Endothelial cell of umbilical vein (primary cell): Measurements from ENCODE around the gene CPD. TPM values are rescaled to one million over a fixed set of nuclear protein-coding genes. Genes with fewer than 3 reads are reported as not detected.

ENCODE experiments used
- BruUV-seq: library from RNA; stranded (reverse); fragments of 400-500 nt; replicated peaks from 2 replicates; lab custom pipeline; 2021; lab: Mats Ljungman, UMichigan
- CTCF ChIA-PET: fragments of 300-600, 350-600 bp; sonication (Branson Sonifier 250); formaldehyde crosslinking; loops from one replicate; lab custom pipeline; 2021; ENCODE audit warnings: antibody characterized with exemption, inconsistent platforms; lab: Charles Lee
- POLR2A ChIA-PET: fragments of 300-600, 350-600 bp; sonication (Branson Sonifier 250); formaldehyde crosslinking; loops from one replicate; lab custom pipeline; 2021; ENCODE audit warnings: antibody characterized with exemption, inconsistent platforms; lab: Charles Lee
- DNase-seq: peaks from one replicate; pipeline ENCODE4 v3.0.0-alpha.2; 2011; ENCODE audit warnings: low read depth, low spot score
- FAIRE-seq: peaks from 2 replicates; lab custom pipeline; 2011; peaks lifted over from hg19 to GRCh38; lab: Jason Lieb, UNC
- H2AFZ ChIP-seq: 2 replicates; pipeline ENCODE4 v1.6.0; 2012; ENCODE audit warnings: low read depth, low read length, control low read depth, inconsistent platforms
- H3K27ac ChIP-seq: 2 replicates; pipeline ENCODE4 v1.5.1; 2011; ENCODE audit warnings: low read depth, mild to moderate bottlenecking, control low read depth, low read length, moderate library complexity; ENCODE audit not compliant: insufficient read depth
- H3K27me3 ChIP-seq, 2 experiments: 2 replicates each; pipeline versions ENCODE4 v1.6.0 to v1.6.1; 2011; ENCODE audit warnings: low read length in 2 of 2, mixed read lengths in 1 of 2; ENCODE audit not compliant: control insufficient read depth in 2 of 2, insufficient read depth in 2 of 2
- H3K36me3 ChIP-seq, 2 experiments: 2 replicates in 1 of 2; 3 replicates in 1 of 2; pipeline ENCODE4 v1.5.1; 2011; ENCODE audit warnings: low read length in 2 of 2, mild to moderate bottlenecking in 1 of 2, moderate library complexity in 1 of 2; ENCODE audit not compliant: control insufficient read depth in 2 of 2, insufficient read depth in 2 of 2; ENCODE audit errors: extremely low read depth in 1 of 2
- H3K4me1 ChIP-seq: 3 replicates; pipeline ENCODE4 v1.5.1; 2011; ENCODE audit warnings: mild to moderate bottlenecking, low read length; ENCODE audit not compliant: control insufficient read depth, insufficient read depth; ENCODE audit errors: extremely low read depth
- H3K4me2 ChIP-seq: 2 replicates; pipeline ENCODE4 v1.6.1; 2011; ENCODE audit warnings: low read length, control low read depth, mixed read lengths; ENCODE audit not compliant: insufficient read depth
- H3K4me3 ChIP-seq, 3 experiments: fragments of 200-600 bp in 1 of 3; sonication (generic), shearing (Covaris generic) in 1 of 3; replicated peaks in 1 of 3; 2 replicates each; pipeline ENCODE4 v1.5.1; 2011 to 2016; ENCODE audit warnings: control low read depth in 3 of 3, low read length in 3 of 3, mild to moderate bottlenecking in 2 of 3, inconsistent platforms in 1 of 3, low read depth in 1 of 3, moderate library complexity in 1 of 3; ENCODE audit not compliant: insufficient read depth in 1 of 3
- H3K79me2 ChIP-seq: 2 replicates; pipeline ENCODE4 v1.6.0; 2012; ENCODE audit warnings: low read length, inconsistent platforms; ENCODE audit not compliant: control insufficient read depth, insufficient read depth
- H3K9ac ChIP-seq: replicated peaks from 2 replicates; pipeline ENCODE3; 2011; ENCODE audit warnings: low read length, control low read depth; ENCODE audit not compliant: insufficient read depth; ENCODE audit errors: extremely low read depth
- H3K9me1 ChIP-seq: replicated peaks from 3 replicates; pipeline ENCODE4 v1.6.0; 2011; ENCODE audit warnings: mild to moderate bottlenecking, low read length; ENCODE audit not compliant: control insufficient read depth, insufficient read depth; ENCODE audit errors: extremely low read depth
- H3K9me3 ChIP-seq: replicated peaks from 2 replicates; pipeline ENCODE4 v1.5.1; 2012; ENCODE audit warnings: low read length, inconsistent platforms; ENCODE audit not compliant: control insufficient read depth, insufficient read depth
- H4K20me1 ChIP-seq: replicated peaks from 2 replicates; pipeline ENCODE3; 2011; ENCODE audit warnings: mild to moderate bottlenecking, low read length; ENCODE audit not compliant: control insufficient read depth, insufficient read depth; ENCODE audit errors: extremely low read depth
- EZH2 ChIP-seq: IDR thresholded peaks from 2 replicates; pipeline ENCODE4 v1.6.1; 2012; ENCODE audit warnings: borderline replicate concordance, low read depth, mild to moderate bottlenecking, moderate library complexity, low read length, inconsistent platforms; ENCODE audit not compliant: severe bottlenecking
- FOS ChIP-seq: IDR thresholded peaks from 2 replicates; pipeline ENCODE4 v1.6.1; 2011; ENCODE audit warnings: mild to moderate bottlenecking, low read length, moderate library complexity, borderline replicate concordance; ENCODE audit not compliant: insufficient read depth
- GATA2 ChIP-seq: IDR thresholded peaks from 2 replicates; pipeline ENCODE4 v1.7.0; 2011; ENCODE audit warnings: low read depth, mild to moderate bottlenecking, moderate library complexity, mixed read lengths, low read length; ENCODE audit not compliant: insufficient read length, insufficient read depth
- JUN ChIP-seq: IDR thresholded peaks from 2 replicates; pipeline ENCODE4 v1.6.1; 2011; ENCODE audit warnings: borderline replicate concordance, low read depth; ENCODE audit not compliant: insufficient read length, insufficient read depth
- MAX ChIP-seq: IDR thresholded peaks from 2 replicates; pipeline ENCODE4 v1.6.1; 2011; ENCODE audit not compliant: insufficient read depth, insufficient read length
- MYC ChIP-seq: IDR thresholded peaks from one replicate; pipeline ENCODE4 v1.6.1; 2011; ENCODE audit warnings: mild to moderate bottlenecking, low read depth, low read length
- POLR2A ChIP-seq: IDR thresholded peaks from 2 replicates; pipeline ENCODE4 v1.6.1; 2012; ENCODE audit warnings: low read depth, mild to moderate bottlenecking, control low read depth, low read length
- POLR2AphosphoS5 ChIP-seq: IDR thresholded peaks from 2 replicates; pipeline ENCODE4 v1.6.1; 2012; ENCODE audit warnings: low read depth, mild to moderate bottlenecking, control low read depth, low read length, moderate library complexity; ENCODE audit not compliant: insufficient read depth
- dilution Hi-C: fragments of 300-500 bp; cut with MboI; formaldehyde crosslinking; loops from one replicate; pipeline ENCODE4 v1.15.0; 2019; ENCODE audit warnings: low sequenced_read_pairs; ENCODE audit not compliant: extremely low pct_ligation_motif_present
- intact Hi-C: fragments of 100-400 bp; cut with micrococcal nuclease; formaldehyde crosslinking; loops from one replicate; pipeline ENCODE4 v1.10.0; 2022
- polyA plus RNA-seq, 4 experiments: library from polyadenylated mRNA; depleted of rRNA in 3 of 4; stranded (reverse) in 3 of 4; unstranded in 1 of 4; fragments of >200 nt; gene quantifications; 2 replicates each; pipeline versions ENCODE4 v1.2.1 to v1.2.3, GENCODE V29; 2011 to 2012; ENCODE audit warnings: missing spikeins in 1 of 4
- total RNA-seq: library from RNA; stranded (reverse); gene quantifications from 2 replicates; pipeline ENCODE4 v1.2.3, GENCODE V29; 2021
- TF ChIP-seq, protein P1 (sequence below), 2 donors: IDR thresholded peaks; 1 replicate in 1 of 2; 2 replicates in 1 of 2; pipeline ENCODE4 v1.5.1; 2011; ENCODE audit warnings: low read length in 2 of 2, mild to moderate bottlenecking in 2 of 2, moderate library complexity in 2 of 2, control low read depth in 1 of 2, inconsistent platforms in 1 of 2, low read depth in 1 of 2; ENCODE audit not compliant: insufficient read depth in 1 of 2; ENCODE audit errors: extremely low read depth in 1 of 2

CPD gene
- total and polyA plus RNA-seq, 2 donors (not counting 3 experiments of a cell fraction or from before 2014, with no cell fraction given), result 18.3 to 63.6 TPM

DNA sequence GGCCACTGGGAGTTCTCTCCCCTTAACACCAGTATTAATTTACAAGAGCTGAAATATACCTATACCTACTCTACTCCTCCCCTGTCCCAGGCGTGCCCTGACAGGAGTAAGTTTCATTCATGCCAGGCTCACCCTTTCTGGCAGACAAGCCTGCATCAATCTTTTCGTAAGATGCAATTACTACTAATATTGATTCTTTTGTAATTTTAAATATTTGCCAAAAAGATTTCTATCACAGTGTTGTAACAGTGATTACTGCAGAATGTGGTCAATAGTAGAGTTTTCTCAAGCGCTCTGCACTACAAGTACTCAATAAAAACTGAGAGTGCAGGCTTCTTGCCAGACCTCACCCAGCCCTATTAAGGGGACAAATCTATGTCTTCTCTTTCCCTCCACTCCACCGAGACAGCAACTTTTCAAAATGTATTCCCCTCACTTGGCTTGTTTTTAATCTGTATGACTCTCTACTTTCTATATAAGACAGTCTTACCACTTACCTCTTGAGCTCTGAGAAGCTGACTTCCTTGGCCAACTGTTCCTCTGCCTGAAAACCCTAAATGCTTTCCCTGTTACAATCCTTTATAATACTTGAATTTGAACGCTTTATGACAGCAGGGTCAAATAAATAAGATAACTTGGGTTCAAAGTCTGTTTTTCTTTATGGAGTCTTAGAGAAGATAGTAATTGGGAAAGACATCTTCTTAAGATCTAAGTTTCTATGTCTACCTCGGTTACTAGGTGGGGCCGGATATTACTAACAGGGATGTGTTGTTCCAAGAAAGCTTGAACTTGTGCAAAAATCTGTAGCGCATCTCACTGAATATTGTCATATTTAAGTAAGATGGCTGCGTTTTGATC lies 45.0 kb upstream of the CPD start, which contains the start of gene TMIGD1:
Gene TMIGD1, minus strand, starts transcription at position 555 of the 858 bp plus-strand sequence. CDS start 1,924 bp downstream, outside the sequence.
- H3K4me1 ChIP-seq, result no peaks in the 10 kb centered on the region
- POLR2A ChIA-PET, result interaction anchor here (0.5 kb wide), 1 partner anchor 194 kb away, joined by 14 read pairs; no protein-coding TSS in a partner anchor
- CTCF ChIA-PET, result interaction anchor here (1.1 to 2.9 kb wide), 7 partner anchors 8 to 240 kb away, joined by 3 to 93 read pairs (median 4); no protein-coding TSS in a partner anchor
- TF ChIP-seq FOS (no peak), MAX (no peak), GATA2 (no peak), POLR2AphosphoS5 (no peak), JUN (no peak), POLR2A (no peak), EZH2 (no peak), MYC (no peak)
- TF ChIP-seq, protein P1, sequence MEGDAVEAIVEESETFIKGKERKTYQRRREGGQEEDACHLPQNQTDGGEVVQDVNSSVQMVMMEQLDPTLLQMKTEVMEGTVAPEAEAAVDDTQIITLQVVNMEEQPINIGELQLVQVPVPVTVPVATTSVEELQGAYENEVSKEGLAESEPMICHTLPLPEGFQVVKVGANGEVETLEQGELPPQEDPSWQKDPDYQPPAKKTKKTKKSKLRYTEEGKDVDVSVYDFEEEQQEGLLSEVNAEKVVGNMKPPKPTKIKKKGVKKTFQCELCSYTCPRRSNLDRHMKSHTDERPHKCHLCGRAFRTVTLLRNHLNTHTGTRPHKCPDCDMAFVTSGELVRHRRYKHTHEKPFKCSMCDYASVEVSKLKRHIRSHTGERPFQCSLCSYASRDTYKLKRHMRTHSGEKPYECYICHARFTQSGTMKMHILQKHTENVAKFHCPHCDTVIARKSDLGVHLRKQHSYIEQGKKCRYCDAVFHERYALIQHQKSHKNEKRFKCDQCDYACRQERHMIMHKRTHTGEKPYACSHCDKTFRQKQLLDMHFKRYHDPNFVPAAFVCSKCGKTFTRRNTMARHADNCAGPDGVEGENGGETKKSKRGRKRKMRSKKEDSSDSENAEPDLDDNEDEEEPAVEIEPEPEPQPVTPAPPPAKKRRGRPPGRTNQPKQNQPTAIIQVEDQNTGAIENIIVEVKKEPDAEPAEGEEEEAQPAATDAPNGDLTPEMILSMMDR (IDR thresholded peaks at IDR 0.05; ENCODE audit: extremely low read depth in 1 of 2, insufficient read depth in 1 of 2, low read depth in 1 of 2, low read length in 2 of 2), result no peak
- H3K27me3 ChIP-seq, result peaks cover 0 to 2% of the 10 kb centered on the region in 2 experiments
- FAIRE-seq (no peak), DNase-seq (no peak)
- no peak within 1 kb of the TSS for H3K9ac ChIP-seq
- H3K36me3 ChIP-seq, result no peaks in the 10 kb centered on the region
- BruUV-seq, result no TSS peak
- no peaks in the 10 kb centered on the region for H3K9me1 ChIP-seq
- H2AFZ ChIP-seq, result no peak within 1 kb of the TSS
- H3K27ac ChIP-seq, result no peak within 1 kb of the TSS
- H4K20me1 ChIP-seq, result no peaks in the 10 kb centered on the region
- H3K79me2 ChIP-seq, result no peaks in the 10 kb centered on the region
- H3K9me3 ChIP-seq, result no peaks in the 10 kb centered on the region
- H3K4me3 ChIP-seq, result no peak within 1 kb of the TSS
- intact Hi-C loops (no loop called here), dilution Hi-C loops (no loop called here)
- H3K4me2 ChIP-seq, result no peak within 1 kb of the TSS
